Heart right ventricle (tissue), 16 donors: ENCODE data around the gene CRYBA4. TPM values are rescaled to one million over a fixed set of nuclear protein-coding genes. Genes with fewer than 3 reads are reported as not detected.
A peak's percentile ranks its signal among the peaks of the same experiment; 100 is the strongest.

Experiments used
- ATAC-seq, 8 donors: fragments of 200-7000 bp; cut with Tn5 transposase; one replicate each; pipeline ENCODE4 v1.9.1; 2020; ENCODE audit warnings: mild to moderate bottlenecking in 8 of 8, moderate library complexity in 8 of 8, moderate number of reproducible peaks in 1 of 8
- DNase-seq, 2 donors: peaks; one replicate each; pipeline ENCODE4 v3.0.0-alpha.2; 2020
- H3K27ac ChIP-seq, 10 donors: fragments of 200-600 bp; sonication (generic) in 2 of 10; one replicate each; pipeline versions ENCODE4 v1.5.0 to v1.8.0; 2020 to 2022; ENCODE audit warnings: mild to moderate bottlenecking in 3 of 10
- H3K27me3 ChIP-seq, 7 donors: fragments of 200-600 bp; one replicate each; pipeline ENCODE4 v1.8.0; 2021 to 2022; ENCODE audit warnings: mild to moderate bottlenecking in 2 of 7
- H3K36me3 ChIP-seq, 9 donors: fragments of 200-600 bp; sonication (generic) in 1 of 9; one replicate each; pipeline versions ENCODE4 v1.5.0 to v1.8.0; 2020 to 2022; ENCODE audit warnings: mild to moderate bottlenecking in 2 of 9
- H3K4me1 ChIP-seq, 9 donors: fragments of 200-600 bp; sonication (generic) in 1 of 9; one replicate each; pipeline versions ENCODE4 v1.5.0 to v1.8.0; 2020 to 2022; ENCODE audit warnings: mild to moderate bottlenecking in 4 of 9
- H3K4me3 ChIP-seq, 10 donors: fragments of 200-600 bp; sonication (generic) in 2 of 10; one replicate each; pipeline versions ENCODE4 v1.5.0 to v1.8.0; 2020 to 2022; ENCODE audit warnings: mild to moderate bottlenecking in 7 of 10, moderate library complexity in 2 of 10
- H3K9me3 ChIP-seq, 11 donors: fragments of 200-600 bp in 10 of 11; sonication (generic) in 2 of 11; one replicate each; pipeline versions ENCODE4 v1.5.0 to v1.8.0; 2013 to 2022; ENCODE audit warnings: mild to moderate bottlenecking in 2 of 11, control low read depth in 1 of 11, moderate library complexity in 1 of 11
- WGBS, 2 donors: extraction: QIAGEN DNeasy Blood & Tissue Kit; methylation state at CpG; one replicate each; pipeline ENCODE4 v1.1.7; 2013; ENCODE audit warnings: inconsistent platforms in 1 of 2; 5-methylcytosine and 5-hydroxymethylcytosine counted together
- intact Hi-C, 10 donors: fragments of 100-400 bp; cut with DNase I; formaldehyde crosslinking; loops; one replicate each; pipeline versions ENCODE4 v1.11.1 to v1.14.2; 2022
- polyA plus RNA-seq, 2 donors: library from polyadenylated mRNA; stranded (reverse); fragments of 200-250 nt; gene quantifications; one replicate each; pipeline ENCODE4 v1.2.3, GENCODE V29; 2013
- total RNA-seq, 10 donors: library from RNA; stranded (reverse); fragmentation: NEBNext Ultra II Directional in 3 of 10; extraction: Animal tissue kit (Norgen Biotek cat#: 25700) in 3 of 10; gene quantifications; one replicate each; pipeline versions ENCODE4 v1.2.1 to v1.2.4, GENCODE V29; 2021 to 2023
- TF ChIP-seq, protein P1 (sequence below), 9 donors: fragments of 200-600 bp; sonication (generic) in 2 of 9; IDR thresholded peaks; one replicate each; pipeline versions ENCODE4 v1.5.0 to v1.8.0; 2021 to 2022; ENCODE audit warnings: antibody characterized with exemption in 9 of 9, mild to moderate bottlenecking in 5 of 9, moderate library complexity in 1 of 9
- donor health status: Arrhythmogenic right ventricular cardiomyopathy.
- donor health status: ischemic (EF 13 %, LVEDD 7.1; RV severe dilation, severe dysfunction).
- donor health status: healthy with polysubstance abuse.
- donor health status: DM: no; HTN: yes; CAD: no.
- donor health status: DM: no; HTN: no; CAD: no.
- donor health status: ischemic (EF 25% LVEDD 6.9; RV normal size, moderate dysfunction).
- donor health status: ischemic (EF 25% LVEDD 5.7; RV mildly dilated, moderate dysfunction).
- donor health status: healthy.
- donor health status: DM: yes; HTN: yes; CAD: no.
- donor health status: Ischemic cardiomyopathy.
- donor health status: ischemic (EF 35%, LVEDD 5.7; RV mildly dilated, moderate dysfunction).
- donor health status: nonischemic (EF 11% LVEDD 7.7; RV severe dilation, severe dysfunction).
- donor health status: DM: yes; HTN: yes; CAD: no.
- donor health status: PGD.
- donor health status: ischemic (EF 29% LVEDD 5.4; RV normal size, mild dysfunction).
- donor health status: nonischemic (EF 23%, LVEDD 6.1; RV moderate dilation, normal function).

The CRYBA4 gene
- total and polyA plus RNA-seq, 12 donors = 0.42 TPM; not detected in 11

DNA sequence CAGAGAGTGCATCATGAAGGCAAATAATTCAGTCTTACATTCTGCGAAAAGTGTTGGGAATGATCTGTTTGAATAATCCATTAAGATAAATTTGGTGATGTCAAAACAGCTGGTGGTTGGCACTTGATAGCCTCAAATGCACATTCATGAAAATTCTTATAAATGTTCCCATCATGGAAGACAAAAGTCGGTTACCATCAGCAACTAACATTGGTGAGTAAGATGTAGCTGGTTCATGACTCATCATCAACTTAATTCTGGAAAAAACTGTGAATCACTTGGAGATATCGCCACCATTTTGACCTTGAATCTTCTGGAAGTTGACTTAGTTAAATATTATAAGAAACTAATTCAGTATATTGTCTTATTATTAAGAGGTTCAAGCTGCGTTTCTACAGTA lies 15.2 kb upstream of the CRYBA4 start:
- Histone ChIP-seq H3K4me1 (peaks cover 0 to 14% (median 0%) of the 10 kb centered on the region in 9 donors), H3K9me3 (no peaks in the 10 kb centered on the region), H3K27me3 (peaks cover 0 to 3% (median 0%) of the 10 kb centered on the region in 7 donors), H3K27ac (no peak overlapping the region), H3K4me3 (no peak overlapping the region), H3K36me3 (no peaks in the 10 kb centered on the region)
- ATAC-seq (no peak), DNase-seq (no peak)
- TF ChIP-seq, protein P1, sequence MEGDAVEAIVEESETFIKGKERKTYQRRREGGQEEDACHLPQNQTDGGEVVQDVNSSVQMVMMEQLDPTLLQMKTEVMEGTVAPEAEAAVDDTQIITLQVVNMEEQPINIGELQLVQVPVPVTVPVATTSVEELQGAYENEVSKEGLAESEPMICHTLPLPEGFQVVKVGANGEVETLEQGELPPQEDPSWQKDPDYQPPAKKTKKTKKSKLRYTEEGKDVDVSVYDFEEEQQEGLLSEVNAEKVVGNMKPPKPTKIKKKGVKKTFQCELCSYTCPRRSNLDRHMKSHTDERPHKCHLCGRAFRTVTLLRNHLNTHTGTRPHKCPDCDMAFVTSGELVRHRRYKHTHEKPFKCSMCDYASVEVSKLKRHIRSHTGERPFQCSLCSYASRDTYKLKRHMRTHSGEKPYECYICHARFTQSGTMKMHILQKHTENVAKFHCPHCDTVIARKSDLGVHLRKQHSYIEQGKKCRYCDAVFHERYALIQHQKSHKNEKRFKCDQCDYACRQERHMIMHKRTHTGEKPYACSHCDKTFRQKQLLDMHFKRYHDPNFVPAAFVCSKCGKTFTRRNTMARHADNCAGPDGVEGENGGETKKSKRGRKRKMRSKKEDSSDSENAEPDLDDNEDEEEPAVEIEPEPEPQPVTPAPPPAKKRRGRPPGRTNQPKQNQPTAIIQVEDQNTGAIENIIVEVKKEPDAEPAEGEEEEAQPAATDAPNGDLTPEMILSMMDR (IDR thresholded peaks at IDR 0.05) = no peak
- intact Hi-C loops = no loop called here
- WGBS, 2 donors = 90 to 96% methylated on average over 4 of the region's 4 CpGs

DNA sequence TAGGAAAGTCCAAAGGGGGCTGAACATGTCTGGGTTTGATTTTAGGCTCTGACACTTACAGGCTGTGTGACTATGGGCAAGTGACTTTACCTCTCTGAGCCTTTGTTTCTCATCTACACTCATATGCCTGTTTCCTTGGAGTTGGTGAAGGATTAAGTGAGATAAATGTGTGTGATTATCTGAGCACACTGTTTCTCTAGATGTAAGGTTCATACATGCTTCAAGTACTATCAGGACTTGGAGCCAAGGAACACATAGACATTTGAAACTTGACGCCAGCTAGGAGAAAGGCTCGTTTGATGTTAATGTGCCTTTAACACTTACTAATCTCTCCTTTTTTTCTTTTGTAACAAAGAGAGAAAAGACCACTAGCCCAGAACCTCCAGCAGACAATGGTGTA lies 13.6 kb upstream of the CRYBA4 start:
- 33% methylated on average over 2 of the region's 2 CpGs for WGBS, 2 donors
- peaks cover 0 to 11% (median 0%) of the 10 kb centered on the region in 7 donors for H3K27me3 ChIP-seq
- TF ChIP-seq, protein P1 (IDR thresholded peaks at IDR 0.05) = no peak

DNA sequence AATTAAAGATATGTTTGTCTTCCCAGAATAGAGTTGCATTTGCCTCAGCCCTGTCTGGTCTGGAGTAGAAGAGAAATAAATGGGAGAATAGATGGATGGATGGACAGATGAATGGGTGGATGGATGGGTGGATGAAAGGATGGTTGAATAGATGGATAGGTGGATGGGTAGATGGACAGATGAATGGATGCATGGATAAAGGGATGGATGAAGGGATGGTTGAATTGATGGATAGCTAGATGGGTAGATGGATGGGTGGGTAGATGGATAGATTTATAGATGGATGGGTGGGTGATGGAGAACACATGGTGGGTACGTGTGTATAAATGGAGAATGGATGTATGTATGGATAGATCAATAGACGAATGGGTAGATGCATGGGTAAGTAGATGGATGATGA lies 12.5 kb upstream of the CRYBA4 start:
- H3K4me3 ChIP-seq = no peak overlapping the region
- H3K27me3 ChIP-seq = peaks cover 0 to 19% (median 4%) of the 10 kb centered on the region in 7 donors
- H3K4me1 ChIP-seq = peaks cover 0 to 14% (median 0%) of the 10 kb centered on the region in 9 donors
- no peak for ATAC-seq
- TF ChIP-seq, protein P1 (IDR thresholded peaks at IDR 0.05) = no peak
- no peaks in the 10 kb centered on the region for H3K9me3 ChIP-seq
- intact Hi-C loops = no loop called here
- no peak for DNase-seq
- H3K36me3 ChIP-seq = no peaks in the 10 kb centered on the region
- 90 to 92% methylated on average over 2 of the region's 2 CpGs for WGBS, 2 donors
- no peak overlapping the region for H3K27ac ChIP-seq

More for the DNA sequence above, 13.6 kb upstream of the CRYBA4 start:
- intact Hi-C loops = no loop called here
- DNase-seq (no peak), ATAC-seq (no peak)
- no peaks in the 10 kb centered on the region for H3K9me3 ChIP-seq
- no peak overlapping the region for H3K4me3 ChIP-seq
- peaks cover 0 to 14% (median 0%) of the 10 kb centered on the region in 9 donors for H3K4me1 ChIP-seq
- H3K27ac ChIP-seq = no peak overlapping the region
- no peaks in the 10 kb centered on the region for H3K36me3 ChIP-seq

DNA sequence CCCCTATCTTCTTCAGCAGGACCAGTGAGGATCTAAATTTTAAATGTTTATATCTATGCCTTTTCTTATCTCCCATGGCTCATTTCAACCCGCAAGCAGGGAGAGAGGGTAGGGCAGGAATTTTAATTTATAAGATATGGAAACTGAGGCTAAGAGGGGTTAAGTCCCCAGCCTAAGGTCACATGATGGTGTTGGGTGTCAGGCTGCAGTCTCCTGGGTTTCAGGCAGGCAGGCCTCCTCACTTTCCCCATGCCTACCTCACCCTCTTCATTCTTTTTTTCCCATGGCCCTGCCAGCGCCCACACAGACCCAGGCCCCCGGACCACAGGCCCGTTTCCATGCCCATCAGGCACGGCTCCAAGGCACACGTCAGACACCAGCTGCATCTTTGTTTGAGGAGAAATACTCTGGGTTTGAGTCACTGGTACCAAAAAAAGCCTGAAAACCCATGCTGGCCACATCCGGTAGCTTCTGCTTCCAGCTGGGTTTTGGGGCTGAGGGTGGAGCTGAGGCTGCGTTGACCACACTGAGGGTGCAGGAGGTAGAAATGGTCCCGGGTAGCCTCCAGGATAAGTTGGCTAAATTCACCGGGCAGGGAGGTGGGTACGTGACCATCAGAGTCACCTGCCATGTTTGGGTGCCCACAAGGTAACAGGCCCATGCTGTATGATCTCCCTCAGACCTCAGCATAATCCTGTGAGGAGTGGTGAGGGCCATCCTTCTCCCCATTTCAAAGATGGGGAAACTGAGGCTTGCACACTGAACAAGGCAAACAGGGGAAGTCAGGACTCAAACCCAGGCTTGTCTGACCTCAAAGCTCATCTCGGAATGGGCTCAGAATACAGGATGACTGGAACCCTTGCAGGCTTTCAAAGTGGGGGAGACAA lies 11.4 kb upstream of the CRYBA4 start:
- DNase-seq = peak; percentile 21 to 32

More for the DNA sequence above, 11.4 kb upstream of the CRYBA4 start:
- TF ChIP-seq, protein P1 (IDR thresholded peaks at IDR 0.05) = no peak
- Histone ChIP-seq H3K27ac (peak overlapping the region in 1 of 10 donors; percentile 47), H3K4me1 (peaks cover 0 to 14% (median 0%) of the 10 kb centered on the region in 9 donors), H3K9me3 (no peaks in the 10 kb centered on the region), H3K4me3 (no peak overlapping the region), H3K36me3 (no peaks in the 10 kb centered on the region), H3K27me3 (peaks cover 0 to 29% (median 11%) of the 10 kb centered on the region in 7 donors)
- WGBS, 2 donors = 68 to 77% methylated on average over 12 of the region's 12 CpGs
- intact Hi-C loops = no loop called here
- ATAC-seq = peak in 6 of 8 donors; percentile 42 to 67 (median 50)
